Measurements from ENCODE around the gene ASCL5. TPM values are rescaled to one million over a fixed set of nuclear protein-coding genes. Genes with fewer than 3 reads are reported as not detected.

ASCL5 gene
- total RNA-seq, 1 donor from 2014 or later, result 0.26 TPM

- peaks cover 20% of the 10 kb centered on the region for H3K27me3 Mint-ChIP-seq
- no peak for TF ChIP-seq CTCF (IDR thresholded peaks at IDR 0.05; ENCODE audit: unreplicated experiment)
- DNase-seq (ENCODE audit: low spot score, unreplicated experiment), result no peak
- no peaks in the 10 kb centered on the region for H3K36me3 Mint-ChIP-seq (ENCODE audit: insufficient read depth)
- no peaks in the 10 kb centered on the region for H3K9me3 Mint-ChIP-seq (ENCODE audit: low read depth)
- no peak overlapping the region for H3K4me3 Mint-ChIP-seq (ENCODE audit: low read depth)
- no peaks in the 10 kb centered on the region for H3K4me1 Mint-ChIP-seq (ENCODE audit: low read depth)
- H3K27ac Mint-ChIP-seq, result no peak overlapping the region
These were observed 33.4 kb downstream of the ASCL5 start for GRCh38 chr1:201093561-201093960.

- Mint-ChIP-seq H3K36me3 (ENCODE audit: insufficient read depth) (no peaks in the 10 kb centered on the region), H3K27me3 (peaks cover 21% of the 10 kb centered on the region)
These were observed 34.2 kb downstream of the ASCL5 start for GRCh38 chr1:201092738-201093137.

GRCh38 chr1:201091256-201091655 lies 35.7 kb downstream of the ASCL5 start:
- no peak for DNase-seq (ENCODE audit: low spot score, unreplicated experiment)
- H3K9me3 Mint-ChIP-seq (ENCODE audit: low read depth), result no peaks in the 10 kb centered on the region
- peaks cover 15% of the 10 kb centered on the region for H3K27me3 Mint-ChIP-seq
- H3K27ac Mint-ChIP-seq, result no peak overlapping the region
- TF ChIP-seq CTCF (IDR thresholded peaks at IDR 0.05; ENCODE audit: unreplicated experiment), result no peak
- H3K4me1 Mint-ChIP-seq (ENCODE audit: low read depth), result no peaks in the 10 kb centered on the region
- H3K36me3 Mint-ChIP-seq (ENCODE audit: insufficient read depth), result no peaks in the 10 kb centered on the region
- no peak overlapping the region for H3K4me3 Mint-ChIP-seq (ENCODE audit: low read depth)

More at GRCh38 chr1:201092738-201093137, 34.2 kb downstream of the ASCL5 start:
- no peak for DNase-seq (ENCODE audit: low spot score, unreplicated experiment)
- no peak for TF ChIP-seq CTCF (IDR thresholded peaks at IDR 0.05; ENCODE audit: unreplicated experiment)
- no peak overlapping the region for H3K27ac Mint-ChIP-seq
- H3K4me1 Mint-ChIP-seq (ENCODE audit: low read depth), result no peaks in the 10 kb centered on the region
- H3K4me3 Mint-ChIP-seq (ENCODE audit: low read depth), result no peak overlapping the region
- no peaks in the 10 kb centered on the region for H3K9me3 Mint-ChIP-seq (ENCODE audit: low read depth)

GRCh38 chr1:201090541-201090940 lies 36.4 kb downstream of the ASCL5 start:
- H3K4me3 Mint-ChIP-seq (ENCODE audit: low read depth), result no peak overlapping the region
- H3K9me3 Mint-ChIP-seq (ENCODE audit: low read depth), result no peaks in the 10 kb centered on the region
- DNase-seq (ENCODE audit: low spot score, unreplicated experiment), result no peak
- no peak for TF ChIP-seq CTCF (IDR thresholded peaks at IDR 0.05; ENCODE audit: unreplicated experiment)
- H3K27ac Mint-ChIP-seq, result no peak overlapping the region
- H3K27me3 Mint-ChIP-seq, result peaks cover 15% of the 10 kb centered on the region
- no peaks in the 10 kb centered on the region for H3K36me3 Mint-ChIP-seq (ENCODE audit: insufficient read depth)
- no peaks in the 10 kb centered on the region for H3K4me1 Mint-ChIP-seq (ENCODE audit: low read depth)

- no peaks in the 10 kb centered on the region for H3K4me1 Mint-ChIP-seq (ENCODE audit: low read depth)
- H3K4me3 Mint-ChIP-seq (ENCODE audit: low read depth), result no peak overlapping the region
- H3K36me3 Mint-ChIP-seq (ENCODE audit: insufficient read depth), result no peaks in the 10 kb centered on the region
- H3K9me3 Mint-ChIP-seq (ENCODE audit: low read depth), result no peaks in the 10 kb centered on the region
- peaks cover 15% of the 10 kb centered on the region for H3K27me3 Mint-ChIP-seq
- H3K27ac Mint-ChIP-seq, result no peak overlapping the region
- no peak for TF ChIP-seq CTCF (IDR thresholded peaks at IDR 0.05; ENCODE audit: unreplicated experiment)
- no peak for DNase-seq (ENCODE audit: low spot score, unreplicated experiment)
These were observed 37.4 kb downstream of the ASCL5 start for GRCh38 chr1:201089596-201089995.
